ENCODE data around the gene MMS22L.

DNA sequence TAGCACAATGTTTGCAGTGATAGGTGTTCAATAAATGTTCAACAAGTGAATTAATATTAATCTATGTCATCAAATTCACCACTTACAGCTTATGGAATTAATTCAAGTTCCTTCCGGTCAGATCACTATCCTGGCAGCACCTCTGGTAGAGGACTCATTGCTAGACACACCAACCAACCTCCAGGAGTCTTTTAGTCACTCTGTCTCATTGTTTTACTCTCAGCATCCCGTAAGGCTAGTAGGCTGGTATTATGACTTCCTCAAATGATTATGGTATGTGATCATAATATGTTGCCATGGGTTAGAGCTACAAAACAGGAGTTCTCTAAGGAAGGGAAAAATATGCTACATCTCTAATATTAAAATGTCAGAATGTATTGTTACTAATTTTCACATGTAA, 21.7 kb upstream of the MMS22L start:
- TF ChIP-seq, protein P1, sequence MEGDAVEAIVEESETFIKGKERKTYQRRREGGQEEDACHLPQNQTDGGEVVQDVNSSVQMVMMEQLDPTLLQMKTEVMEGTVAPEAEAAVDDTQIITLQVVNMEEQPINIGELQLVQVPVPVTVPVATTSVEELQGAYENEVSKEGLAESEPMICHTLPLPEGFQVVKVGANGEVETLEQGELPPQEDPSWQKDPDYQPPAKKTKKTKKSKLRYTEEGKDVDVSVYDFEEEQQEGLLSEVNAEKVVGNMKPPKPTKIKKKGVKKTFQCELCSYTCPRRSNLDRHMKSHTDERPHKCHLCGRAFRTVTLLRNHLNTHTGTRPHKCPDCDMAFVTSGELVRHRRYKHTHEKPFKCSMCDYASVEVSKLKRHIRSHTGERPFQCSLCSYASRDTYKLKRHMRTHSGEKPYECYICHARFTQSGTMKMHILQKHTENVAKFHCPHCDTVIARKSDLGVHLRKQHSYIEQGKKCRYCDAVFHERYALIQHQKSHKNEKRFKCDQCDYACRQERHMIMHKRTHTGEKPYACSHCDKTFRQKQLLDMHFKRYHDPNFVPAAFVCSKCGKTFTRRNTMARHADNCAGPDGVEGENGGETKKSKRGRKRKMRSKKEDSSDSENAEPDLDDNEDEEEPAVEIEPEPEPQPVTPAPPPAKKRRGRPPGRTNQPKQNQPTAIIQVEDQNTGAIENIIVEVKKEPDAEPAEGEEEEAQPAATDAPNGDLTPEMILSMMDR (IDR thresholded peaks at IDR 0.05), result no peak
- no peak for TF ChIP-seq EP300 (IDR thresholded peaks at IDR 0.05)
